ENCODE measurements around the gene BLOC1S2. TPM values are rescaled to one million over a fixed set of nuclear protein-coding genes. Genes with fewer than 3 reads are reported as not detected.

The BLOC1S2 gene
- total and polyA plus RNA-seq, 2 of the 8 experiments (the other 6 are each of a cell fraction or from before 2014, with no cell fraction given): 25.1 to 50.6 TPM

DNA sequence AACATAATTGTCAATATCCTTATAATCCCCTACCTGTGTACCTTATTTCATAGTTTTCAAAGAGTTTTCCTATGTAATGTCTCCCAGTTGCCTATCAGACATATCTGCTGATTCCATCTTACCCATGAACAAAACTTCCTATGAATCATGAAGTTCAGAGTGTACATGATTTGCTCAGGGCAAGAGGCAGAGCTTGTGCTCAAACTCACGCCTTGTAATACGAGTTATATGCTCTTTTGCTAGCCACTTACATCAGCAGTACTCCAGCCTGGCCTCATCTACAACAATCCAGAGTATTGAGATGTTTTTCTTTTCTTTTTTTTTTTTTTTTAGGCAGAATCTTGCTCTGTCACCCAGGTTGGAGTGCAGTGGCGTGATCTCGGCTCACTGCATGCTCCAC, 31.7 kb upstream of the BLOC1S2 start:
- H3K79me2 ChIP-seq (ENCODE audit: control insufficient read depth in 1 of 2, insufficient read depth in 2 of 2, low read length in 2 of 2): no peaks in the 10 kb centered on the region
- no peak overlapping the region for H3K23ac ChIP-seq (ENCODE audit: insufficient read length)
- no peak overlapping the region for H3K14ac ChIP-seq (ENCODE audit: insufficient read length)
- no peaks in the 10 kb centered on the region for H3K23me2 ChIP-seq (ENCODE audit: low read depth, low read length)
- no peak overlapping the region for H3K4me3 ChIP-seq (ENCODE audit: extremely low read depth in 1 of 4, insufficient read depth in 2 of 4, low read depth in 3 of 4, low read length in 4 of 4)
- H3K4me2 ChIP-seq (ENCODE audit: insufficient read depth in 1 of 2, low read depth in 2 of 2, low read length in 2 of 2): no peak overlapping the region
- H3K9ac ChIP-seq (replicated peaks in 1 of 4; ENCODE audit: extremely low read depth in 1 of 4, low read depth in 3 of 4, low read length in 3 of 4): no peak overlapping the region
- DNase-seq (ENCODE audit: low read depth in 1 of 2, low spot score in 2 of 2): no peak
- no peak overlapping the region for H4K8ac ChIP-seq (ENCODE audit: extremely low read depth, insufficient read depth, low read length)
- no peak overlapping the region for H2AK5ac ChIP-seq (ENCODE audit: low read depth, low read length)
- H3K27me3 ChIP-seq (replicated peaks in 1 of 4; ENCODE audit: control insufficient read depth in 3 of 4, extremely low read depth in 1 of 4, insufficient read depth in 3 of 4, low read length in 3 of 4): no peaks in the 10 kb centered on the region
- CTCF ChIA-PET (ENCODE audit: partially characterized antibody): interaction anchor here (0.6 to 2.9 kb wide), 2 partner anchors 14 to 29 kb away, joined by 3 to 12 read pairs; no protein-coding TSS in a partner anchor
- 88% methylated on average over 4 of the region's 4 CpGs; no CpG with 5 or more reads in 1 of the 2 experiments for WGBS, 2 experiments (ENCODE audit: extremely low coverage in 1 of 2, insufficient coverage in 1 of 2, insufficient read length in 1 of 2, insufficient replicate concordance in 2 of 2, low coverage in 1 of 2, low lambda C conversion rate in 2 of 2, missing lambda C conversion rate in 1 of 2)
- no peak overlapping the region for H2BK120ac ChIP-seq (replicated peaks; ENCODE audit: low read depth, low read length)
- no peak overlapping the region for H2BK12ac ChIP-seq (ENCODE audit: low read depth, low read length)
- TF ChIP-seq FOSL1 (IDR thresholded peaks at IDR 0.05; ENCODE audit: insufficient read depth, low read depth, low read length): no peak
- TF ChIP-seq JUN (IDR thresholded peaks at IDR 0.05; ENCODE audit: low read depth, low read length): no peak
- no peak for TF ChIP-seq NRF1 (IDR thresholded peaks at IDR 0.05; ENCODE audit: low read depth, low read length)
- TF ChIP-seq, protein P1, sequence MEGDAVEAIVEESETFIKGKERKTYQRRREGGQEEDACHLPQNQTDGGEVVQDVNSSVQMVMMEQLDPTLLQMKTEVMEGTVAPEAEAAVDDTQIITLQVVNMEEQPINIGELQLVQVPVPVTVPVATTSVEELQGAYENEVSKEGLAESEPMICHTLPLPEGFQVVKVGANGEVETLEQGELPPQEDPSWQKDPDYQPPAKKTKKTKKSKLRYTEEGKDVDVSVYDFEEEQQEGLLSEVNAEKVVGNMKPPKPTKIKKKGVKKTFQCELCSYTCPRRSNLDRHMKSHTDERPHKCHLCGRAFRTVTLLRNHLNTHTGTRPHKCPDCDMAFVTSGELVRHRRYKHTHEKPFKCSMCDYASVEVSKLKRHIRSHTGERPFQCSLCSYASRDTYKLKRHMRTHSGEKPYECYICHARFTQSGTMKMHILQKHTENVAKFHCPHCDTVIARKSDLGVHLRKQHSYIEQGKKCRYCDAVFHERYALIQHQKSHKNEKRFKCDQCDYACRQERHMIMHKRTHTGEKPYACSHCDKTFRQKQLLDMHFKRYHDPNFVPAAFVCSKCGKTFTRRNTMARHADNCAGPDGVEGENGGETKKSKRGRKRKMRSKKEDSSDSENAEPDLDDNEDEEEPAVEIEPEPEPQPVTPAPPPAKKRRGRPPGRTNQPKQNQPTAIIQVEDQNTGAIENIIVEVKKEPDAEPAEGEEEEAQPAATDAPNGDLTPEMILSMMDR (IDR thresholded peaks at IDR 0.05; ENCODE audit: control extremely low read depth in 1 of 3, insufficient read depth in 1 of 3, low read depth in 1 of 3, low read length in 3 of 3): no peak
- TF ChIP-seq SP2 (IDR thresholded peaks at IDR 0.05; ENCODE audit: low read length): no peak
- TF ChIP-seq KDM5A (IDR thresholded peaks at IDR 0.05; ENCODE audit: low read length): no peak
- H3K4ac ChIP-seq (replicated peaks; ENCODE audit: insufficient read length, low read depth, low read length): no peak overlapping the region
- no peaks in the 10 kb centered on the region for H3K9me3 ChIP-seq (ENCODE audit: insufficient read depth in 2 of 2, low read depth in 1 of 2, low read length in 1 of 2)
- H3K4me1 ChIP-seq (replicated peaks in 1 of 4; ENCODE audit: control insufficient read depth in 3 of 4, insufficient read depth in 4 of 4, low read length in 3 of 4): no peaks in the 10 kb centered on the region
- no peaks in the 10 kb centered on the region for H3K79me1 ChIP-seq (ENCODE audit: low read depth, low read length)
- no peak overlapping the region for H2AFZ ChIP-seq (ENCODE audit: low read length)
- no peaks in the 10 kb centered on the region for H3K36me3 ChIP-seq (ENCODE audit: control insufficient read depth in 2 of 4, insufficient read depth in 4 of 4, low read length in 3 of 4)
- no peak overlapping the region for H4K91ac ChIP-seq (replicated peaks; ENCODE audit: insufficient read length, low read length)
- no peak overlapping the region for H2BK20ac ChIP-seq (ENCODE audit: low read length)
- H2BK15ac ChIP-seq (ENCODE audit: low read length): no peak overlapping the region
- H3K18ac ChIP-seq (ENCODE audit: extremely low read depth, low read length): no peak overlapping the region
- no peak overlapping the region for H3K27ac ChIP-seq (ENCODE audit: low read depth, low read length)
- no peak overlapping the region for H2BK5ac ChIP-seq (ENCODE audit: low read depth, low read length)
- H4K5ac ChIP-seq (ENCODE audit: insufficient read length, low read depth, low read length): no peak overlapping the region
- POLR2A ChIA-PET (ENCODE audit: partially characterized antibody): interaction anchor here (0.6 kb wide), 1 partner anchor 28 kb away, joined by 3 read pairs; no protein-coding TSS in a partner anchor
- no peak overlapping the region for H3K56ac ChIP-seq (replicated peaks; ENCODE audit: insufficient read length, low read depth, low read length)
- H4K20me1 ChIP-seq (replicated peaks in 1 of 2; ENCODE audit: control insufficient read depth in 1 of 2, insufficient read depth in 2 of 2, low read length in 2 of 2): no peaks in the 10 kb centered on the region
- no peak for FAIRE-seq
